GM21423 (cell line): ENCODE measurements around the gene CADM3.

Source experiments
- ATAC-seq: cut with Tn5 transposase; IDR thresholded peaks from one replicate; pipeline ENCODE4 v1.9.1; 2021; ENCODE audit warnings: mild to moderate bottlenecking, moderate library complexity; ENCODE audit not compliant: unreplicated experiment

The CADM3 gene

DNA sequence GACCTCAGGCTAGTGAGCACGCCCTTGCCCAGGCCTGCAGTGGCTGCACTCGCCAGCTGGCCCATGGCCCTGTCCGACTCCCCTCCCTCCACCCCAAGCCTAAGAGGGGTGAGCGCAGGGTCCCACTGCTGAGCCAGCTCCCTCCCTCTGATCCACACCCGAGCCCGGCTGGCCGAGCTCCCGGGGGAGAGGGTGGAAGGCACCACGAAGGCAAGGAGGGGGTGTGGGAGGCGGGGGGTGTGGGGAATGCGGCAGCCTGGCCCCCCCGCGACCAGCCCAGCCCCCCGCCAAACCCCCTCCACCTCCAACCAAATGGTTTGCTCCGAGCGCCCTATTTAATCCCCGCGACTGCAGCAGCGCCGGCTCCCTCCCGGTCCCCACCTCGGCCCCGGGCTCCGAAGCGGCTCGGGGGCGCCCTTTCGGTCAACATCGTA lies at the start of gene CADM3:
Gene CADM3, plus strand, starts transcription at position 362 of the 434 bp plus-strand sequence. CDS start 151 bp downstream, outside the sequence.
- ATAC-seq, result no peak

- ATAC-seq, result peak; percentile 77
Observed at GRCh38 chr1:159122005-159122621, 49.3 kb upstream of the CADM3 start.

- ATAC-seq, result no peak
Observed at GRCh38 chr1:159123587-159123986, 47.8 kb upstream of the CADM3 start.

GRCh38 chr1:159132271-159132881 lies 39.0 kb upstream of the CADM3 start:
- ATAC-seq, result no peak

GRCh38 chr1:159140474-159140873 lies 30.9 kb upstream of the CADM3 start:
- ATAC-seq, result no peak

DNA sequence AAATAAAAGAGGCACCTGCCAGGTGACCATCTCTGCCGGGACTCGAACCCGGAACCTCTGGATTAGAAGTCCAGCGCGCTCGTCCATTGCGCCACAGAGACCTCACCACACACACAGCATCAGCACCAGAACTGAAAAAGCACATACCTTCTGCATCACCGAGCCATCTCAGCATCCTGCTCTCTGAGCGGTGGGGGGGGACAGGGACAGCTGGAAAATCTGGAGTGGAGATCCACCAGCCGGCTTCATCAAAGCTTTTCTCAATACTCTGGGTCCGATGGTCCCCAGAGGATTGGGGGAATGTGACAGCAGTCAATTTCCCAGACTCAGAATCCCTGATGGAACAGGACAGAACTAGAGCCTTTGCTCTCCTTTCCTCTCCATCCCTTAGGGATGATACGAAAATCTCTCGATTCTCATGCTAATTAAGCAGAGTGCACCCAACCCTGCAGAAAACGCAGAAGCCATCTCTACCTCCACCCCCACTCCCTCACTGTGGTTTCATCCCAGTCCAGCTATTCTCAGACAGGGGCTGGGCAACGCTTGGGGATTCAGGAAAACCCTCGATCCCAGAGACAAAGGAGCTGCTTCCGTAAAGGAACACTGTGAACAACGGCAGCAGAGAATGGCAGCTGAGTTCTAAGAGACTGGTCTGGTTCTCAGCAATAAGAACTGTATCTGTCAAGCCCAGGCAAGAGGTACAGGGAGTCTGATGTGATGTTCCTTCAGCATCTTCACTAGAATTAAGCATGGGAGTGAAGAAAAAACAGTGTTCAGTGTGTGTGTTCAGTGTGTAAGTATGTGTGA lies 29.6 kb upstream of the CADM3 start:
- no peak for ATAC-seq

- no peak for ATAC-seq
Observed at GRCh38 chr1:159142391-159142663, 29.1 kb upstream of the CADM3 start.

- no peak for ATAC-seq
Observed at GRCh38 chr1:159142726-159143510, 28.5 kb upstream of the CADM3 start.

DNA sequence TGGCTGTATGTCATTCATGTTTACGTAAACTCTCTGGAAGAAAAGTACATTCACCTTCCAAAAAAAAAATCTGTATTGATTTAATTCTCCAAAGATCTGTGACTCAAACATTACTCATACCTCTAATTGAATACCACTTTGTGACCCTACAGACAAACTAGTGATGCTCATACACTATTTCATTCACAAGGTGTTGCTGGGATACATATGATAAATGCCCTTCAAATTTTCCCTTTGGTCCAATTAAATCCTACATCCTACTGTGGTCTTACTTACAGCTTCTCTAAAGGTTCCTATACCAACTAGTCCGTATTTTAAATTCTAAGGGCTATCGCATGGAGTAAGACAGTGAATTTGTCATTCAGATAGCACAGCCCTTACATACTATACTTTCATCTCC lies 26.8 kb upstream of the CADM3 start:
- no peak for ATAC-seq

GRCh38 chr1:159146980-159147379 lies 24.4 kb upstream of the CADM3 start:
- no peak for ATAC-seq

DNA sequence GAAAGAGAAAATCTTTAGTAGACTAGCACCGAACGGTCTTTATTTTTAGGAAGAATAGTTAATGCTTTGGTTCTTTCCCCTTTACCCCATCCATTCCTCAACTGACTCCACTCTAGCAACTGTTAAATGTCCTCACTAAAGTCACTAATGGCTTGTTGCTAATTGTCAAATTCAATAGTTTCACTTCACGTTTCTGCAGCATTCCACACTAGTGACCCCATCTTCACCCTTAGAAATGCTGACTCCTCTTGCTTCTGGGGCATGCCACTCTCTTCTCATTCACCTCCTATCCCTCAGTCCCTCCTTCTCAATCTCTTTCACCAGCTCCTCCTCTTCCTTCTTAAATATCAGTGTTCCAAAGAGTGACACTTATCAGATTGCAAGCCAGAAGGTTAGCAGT lies 19.4 kb upstream of the CADM3 start:
- no peak for ATAC-seq

GRCh38 chr1:159161001-159161718 lies 10.3 kb upstream of the CADM3 start:
- ATAC-seq, result peak; percentile 92

DNA sequence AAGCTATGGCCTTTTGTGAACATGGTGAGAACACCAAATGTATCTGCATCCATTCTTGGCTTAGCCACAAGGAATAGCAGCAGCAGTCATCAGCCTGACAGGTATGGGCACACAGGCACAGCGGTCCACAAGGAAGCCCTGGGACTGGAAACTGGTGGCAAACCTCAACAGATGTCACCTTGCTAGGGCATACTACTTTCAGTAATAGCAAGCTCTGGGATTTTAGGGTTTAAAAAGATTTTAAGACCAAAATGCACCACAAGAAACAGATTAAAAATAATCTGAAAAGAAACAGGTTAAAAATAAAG lies 9.7 kb upstream of the CADM3 start:
- ATAC-seq, result no peak

- no peak for ATAC-seq
Observed at GRCh38 chr1:159162516-159163265, 8.7 kb upstream of the CADM3 start.

DNA sequence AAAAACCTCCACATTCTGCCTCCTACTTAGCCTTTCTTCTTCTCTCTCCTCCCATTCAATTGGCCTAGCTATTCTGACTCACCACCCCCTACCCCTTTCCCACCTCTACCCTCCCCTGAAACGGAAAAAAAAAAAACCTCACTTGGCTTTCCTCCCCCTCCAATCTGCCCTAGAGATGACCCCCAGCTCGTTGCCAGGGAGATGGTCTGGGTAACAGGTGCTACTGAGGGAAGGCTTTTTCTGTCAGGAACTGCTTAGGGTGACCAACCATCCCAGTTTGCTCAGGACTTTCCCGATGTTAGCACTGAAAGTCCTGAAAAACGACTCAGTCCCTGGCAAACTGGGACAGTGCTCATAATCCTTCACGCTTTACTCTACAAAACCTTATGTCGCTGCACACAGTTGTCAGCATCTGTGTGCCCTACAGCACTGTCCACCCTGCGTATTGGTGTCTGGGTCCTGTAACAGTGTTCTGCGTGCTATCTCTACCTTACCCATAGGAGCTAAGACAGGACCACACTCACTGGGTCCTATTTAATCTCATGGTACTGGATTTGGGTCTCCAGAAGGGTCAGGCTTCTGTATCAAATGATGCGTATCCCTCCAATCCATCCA lies 7.7 kb upstream of the CADM3 start:
- no peak for ATAC-seq

DNA sequence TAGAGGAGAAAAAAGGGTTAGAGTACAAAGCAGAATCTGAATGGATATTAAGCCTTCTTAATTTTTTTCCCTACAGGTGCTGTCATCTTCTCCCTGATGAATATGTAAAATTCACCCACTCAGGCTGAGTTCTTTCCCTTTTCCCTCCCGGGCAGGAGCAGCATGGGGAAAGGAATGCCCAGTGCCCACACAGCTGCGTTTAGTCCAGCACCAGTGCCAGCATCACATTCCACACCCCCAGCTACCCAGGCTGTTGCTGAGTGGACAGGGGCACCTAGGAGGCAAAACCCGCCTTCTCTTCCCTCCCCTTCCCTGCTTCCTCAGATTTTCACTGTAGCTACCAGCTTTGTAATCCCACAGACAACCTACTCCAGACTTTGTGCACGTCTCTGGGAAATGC lies 3.4 kb upstream of the CADM3 start:
- ATAC-seq, result no peak

GRCh38 chr1:159170639-159171038 lies 776 bp upstream of the CADM3 start:
- ATAC-seq, result no peak

- ATAC-seq, result no peak
Observed at GRCh38 chr1:159171688-159172501, 480 bp downstream of the CADM3 start.
